Measurements from ENCODE around the gene LMO1. TPM values are rescaled to one million over a fixed set of nuclear protein-coding genes. Genes with fewer than 3 reads are reported as not detected.

LMO1 gene
- total and polyA plus RNA-seq, 2 experiments from 2014 or later: 0.33 TPM; not detected in 1

GRCh38 chr11:8218409-8218808, 45.3 kb downstream of the LMO1 start:
- TF ChIP-seq EZH2 (IDR thresholded peaks at IDR 0.05; ENCODE audit: borderline replicate concordance): no peak
- TF ChIP-seq EZH2phosphoT487 (IDR thresholded peaks at IDR 0.05; ENCODE audit: low read depth, severe bottlenecking, unreplicated experiment): no peak
- TF ChIP-seq, protein P1, sequence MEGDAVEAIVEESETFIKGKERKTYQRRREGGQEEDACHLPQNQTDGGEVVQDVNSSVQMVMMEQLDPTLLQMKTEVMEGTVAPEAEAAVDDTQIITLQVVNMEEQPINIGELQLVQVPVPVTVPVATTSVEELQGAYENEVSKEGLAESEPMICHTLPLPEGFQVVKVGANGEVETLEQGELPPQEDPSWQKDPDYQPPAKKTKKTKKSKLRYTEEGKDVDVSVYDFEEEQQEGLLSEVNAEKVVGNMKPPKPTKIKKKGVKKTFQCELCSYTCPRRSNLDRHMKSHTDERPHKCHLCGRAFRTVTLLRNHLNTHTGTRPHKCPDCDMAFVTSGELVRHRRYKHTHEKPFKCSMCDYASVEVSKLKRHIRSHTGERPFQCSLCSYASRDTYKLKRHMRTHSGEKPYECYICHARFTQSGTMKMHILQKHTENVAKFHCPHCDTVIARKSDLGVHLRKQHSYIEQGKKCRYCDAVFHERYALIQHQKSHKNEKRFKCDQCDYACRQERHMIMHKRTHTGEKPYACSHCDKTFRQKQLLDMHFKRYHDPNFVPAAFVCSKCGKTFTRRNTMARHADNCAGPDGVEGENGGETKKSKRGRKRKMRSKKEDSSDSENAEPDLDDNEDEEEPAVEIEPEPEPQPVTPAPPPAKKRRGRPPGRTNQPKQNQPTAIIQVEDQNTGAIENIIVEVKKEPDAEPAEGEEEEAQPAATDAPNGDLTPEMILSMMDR (IDR thresholded peaks at IDR 0.05; ENCODE audit: poor library complexity): no peak
- Histone ChIP-seq H4K20me1 (ENCODE audit: insufficient read depth, poor library complexity, severe bottlenecking) (no peaks in the 10 kb centered on the region), H3K9me3 (ENCODE audit: low read depth) (no peaks in the 10 kb centered on the region), H2AFZ (no peak overlapping the region), H3K79me2 (no peaks in the 10 kb centered on the region), H3K4me1 (ENCODE audit: insufficient read depth) (no peaks in the 10 kb centered on the region), H3K27ac (no peak overlapping the region), H3K36me3 (replicated peaks; ENCODE audit: insufficient read depth, low read depth) (no peaks in the 10 kb centered on the region), H3K4me3 (no peak overlapping the region), H3K4me2 (no peak overlapping the region), H3K9me2 (replicated peaks; ENCODE audit: insufficient read depth) (no peaks in the 10 kb centered on the region), H3K27me3 (no peaks in the 10 kb centered on the region)
- DNase-seq (ENCODE audit: low spot score): no peak
- WGBS (ENCODE audit: low lambda C conversion rate, missing lambda C conversion rate): 78% methylated on average over 4 of the region's 4 CpGs

- no peaks in the 10 kb centered on the region for H3K79me2 ChIP-seq
- H3K9me2 ChIP-seq (replicated peaks; ENCODE audit: insufficient read depth): no peaks in the 10 kb centered on the region
- H3K4me1 ChIP-seq (ENCODE audit: insufficient read depth): no peaks in the 10 kb centered on the region
- H2AFZ ChIP-seq: no peak overlapping the region
- TF ChIP-seq, protein P1 (IDR thresholded peaks at IDR 0.05; ENCODE audit: poor library complexity): no peak
- TF ChIP-seq EZH2phosphoT487 (IDR thresholded peaks at IDR 0.05; ENCODE audit: low read depth, severe bottlenecking, unreplicated experiment): no peak
- TF ChIP-seq EZH2 (IDR thresholded peaks at IDR 0.05; ENCODE audit: borderline replicate concordance): no peak
- H3K4me2 ChIP-seq: no peak overlapping the region
- no peaks in the 10 kb centered on the region for H3K9me3 ChIP-seq (ENCODE audit: low read depth)
- 77% methylated on average over 11 of the region's 11 CpGs for WGBS (ENCODE audit: low lambda C conversion rate, missing lambda C conversion rate)
- DNase-seq (ENCODE audit: low spot score): no peak
- H3K4me3 ChIP-seq: no peak overlapping the region
- H3K27ac ChIP-seq: no peak overlapping the region
- H4K20me1 ChIP-seq (ENCODE audit: insufficient read depth, poor library complexity, severe bottlenecking): no peaks in the 10 kb centered on the region
- H3K36me3 ChIP-seq (replicated peaks; ENCODE audit: insufficient read depth, low read depth): no peaks in the 10 kb centered on the region
- H3K27me3 ChIP-seq: no peaks in the 10 kb centered on the region
Observed at GRCh38 chr11:8217926-8218325, 45.8 kb downstream of the LMO1 start.

GRCh38 chr11:8217136-8217535, 46.5 kb downstream of the LMO1 start:
- H4K20me1 ChIP-seq (ENCODE audit: insufficient read depth, poor library complexity, severe bottlenecking): no peaks in the 10 kb centered on the region
- no peaks in the 10 kb centered on the region for H3K9me3 ChIP-seq (ENCODE audit: low read depth)
- no peak overlapping the region for H3K4me2 ChIP-seq
- no peak overlapping the region for H3K27ac ChIP-seq
- H3K4me1 ChIP-seq (ENCODE audit: insufficient read depth): no peaks in the 10 kb centered on the region
- WGBS (ENCODE audit: low lambda C conversion rate, missing lambda C conversion rate): 86% methylated on average over 4 of the region's 4 CpGs
- H3K36me3 ChIP-seq (replicated peaks; ENCODE audit: insufficient read depth, low read depth): no peaks in the 10 kb centered on the region
- no peaks in the 10 kb centered on the region for H3K27me3 ChIP-seq
- H3K4me3 ChIP-seq: no peak overlapping the region
- TF ChIP-seq, protein P1 (IDR thresholded peaks at IDR 0.05; ENCODE audit: poor library complexity): no peak
- TF ChIP-seq EZH2 (IDR thresholded peaks at IDR 0.05; ENCODE audit: borderline replicate concordance) (no peak), EZH2phosphoT487 (IDR thresholded peaks at IDR 0.05; ENCODE audit: low read depth, severe bottlenecking, unreplicated experiment) (no peak)
- no peaks in the 10 kb centered on the region for H3K9me2 ChIP-seq (replicated peaks; ENCODE audit: insufficient read depth)
- no peak for DNase-seq (ENCODE audit: low spot score)
- no peaks in the 10 kb centered on the region for H3K79me2 ChIP-seq
- H2AFZ ChIP-seq: no peak overlapping the region

- no peak overlapping the region for H2AFZ ChIP-seq
- H4K20me1 ChIP-seq (ENCODE audit: insufficient read depth, poor library complexity, severe bottlenecking): no peaks in the 10 kb centered on the region
- H3K36me3 ChIP-seq (replicated peaks; ENCODE audit: insufficient read depth, low read depth): no peaks in the 10 kb centered on the region
- WGBS (ENCODE audit: low lambda C conversion rate, missing lambda C conversion rate): 83% methylated on average over 4 of the region's 4 CpGs
- no peaks in the 10 kb centered on the region for H3K4me1 ChIP-seq (ENCODE audit: insufficient read depth)
- no peak overlapping the region for H3K4me3 ChIP-seq
- H3K79me2 ChIP-seq: no peaks in the 10 kb centered on the region
- TF ChIP-seq, protein P1 (IDR thresholded peaks at IDR 0.05; ENCODE audit: poor library complexity): no peak
- TF ChIP-seq EZH2phosphoT487 (IDR thresholded peaks at IDR 0.05; ENCODE audit: low read depth, severe bottlenecking, unreplicated experiment) (no peak), EZH2 (IDR thresholded peaks at IDR 0.05; ENCODE audit: borderline replicate concordance) (no peak)
- H3K27ac ChIP-seq: no peak overlapping the region
- H3K27me3 ChIP-seq: no peaks in the 10 kb centered on the region
- no peaks in the 10 kb centered on the region for H3K9me3 ChIP-seq (ENCODE audit: low read depth)
- no peak for DNase-seq (ENCODE audit: low spot score)
- H3K9me2 ChIP-seq (replicated peaks; ENCODE audit: insufficient read depth): no peaks in the 10 kb centered on the region
- no peak overlapping the region for H3K4me2 ChIP-seq
Observed at GRCh38 chr11:8213376-8213775, 50.3 kb downstream of the LMO1 start.
